HepG2 (cell line): ENCODE data around the gene ALDOA. TPM values are rescaled to one million over a fixed set of nuclear protein-coding genes. Genes with fewer than 3 reads are reported as not detected.

Experiments
- ADNP ChIP-seq: sonication (generic); formaldehyde crosslinking; IDR thresholded peaks from 2 replicates; pipeline ENCODE4 v1.4.0; 2020; ENCODE audit warnings: missing genetic modification reagents
- EZH2 ChIP-seq: conservative IDR thresholded peaks from 2 replicates; pipeline ENCODE4 v1.6.1; 2012; ENCODE audit warnings: mild to moderate bottlenecking, low read depth, low read length, moderate library complexity
- KAT8 ChIP-seq: IDR thresholded peaks from 2 replicates; pipeline ENCODE4 v1.6.1; 2016; ENCODE audit warnings: missing genetic modification reagents, missing compliant biosample characterization
- KLF16 ChIP-seq, 2 experiments: sonication (generic) in 1 of 2; formaldehyde crosslinking in 1 of 2; IDR thresholded peaks; 2 replicates each; pipeline versions ENCODE4 v1.6.1 to v1.8.0; 2016 to 2023; ENCODE audit warnings: missing genetic modification reagents in 2 of 2, missing compliant biosample characterization in 1 of 2
- MAF1 ChIP-seq: sonication (generic); formaldehyde crosslinking; IDR thresholded peaks from 2 replicates; pipeline ENCODE4 v1.5.0; 2020; ENCODE audit warnings: missing genetic modification reagents, borderline replicate concordance
- NPAS2 ChIP-seq: sonication (generic); formaldehyde crosslinking; IDR thresholded peaks from 2 replicates; pipeline ENCODE4 v1.8.0; 2022; ENCODE audit warnings: mild to moderate bottlenecking, missing genetic modification reagents, borderline replicate concordance
- NR1H2 ChIP-seq: sonication (generic); formaldehyde crosslinking; IDR thresholded peaks from 2 replicates; pipeline ENCODE4 v1.8.1; 2022; ENCODE audit warnings: low read depth, missing genetic modification reagents, borderline replicate concordance
- PHF20 ChIP-seq: sonication (generic); formaldehyde crosslinking; IDR thresholded peaks from 2 replicates; pipeline ENCODE4 v1.5.0; 2020; ENCODE audit warnings: mild to moderate bottlenecking, missing genetic modification reagents
- SRSF1 ChIP-seq: fragments of 200-400 bp; formaldehyde crosslinking; optimal IDR thresholded peaks from 2 replicates; pipeline ENCODE3; 2017; ENCODE audit warnings: mild to moderate bottlenecking, low read depth, low read length, moderate library complexity
- TBP ChIP-seq: sonication (generic); formaldehyde crosslinking; IDR thresholded peaks from 2 replicates; pipeline ENCODE4 v1.5.0; 2020; ENCODE audit warnings: missing genetic modification reagents
- ZMYM4 ChIP-seq: sonication (generic); formaldehyde crosslinking; IDR thresholded peaks from 2 replicates; pipeline ENCODE4 v1.8.1; 2023; ENCODE audit warnings: mild to moderate bottlenecking, missing genetic modification reagents
- ZNF235 ChIP-seq: sonication (generic); formaldehyde crosslinking; IDR thresholded peaks from 2 replicates; pipeline ENCODE4 v1.8.1; 2023; ENCODE audit warnings: mild to moderate bottlenecking, missing genetic modification reagents, borderline replicate concordance
- ZNF33B ChIP-seq: sonication (generic); formaldehyde crosslinking; IDR thresholded peaks from 2 replicates; pipeline ENCODE4 v1.5.1; 2020; ENCODE audit warnings: mild to moderate bottlenecking, missing genetic modification reagents
- ZNF530 ChIP-seq: sonication (generic); formaldehyde crosslinking; IDR thresholded peaks from 2 replicates; pipeline ENCODE4 v1.5.0; 2020; ENCODE audit warnings: low read depth, mild to moderate bottlenecking, missing genetic modification reagents
- ZNF776 ChIP-seq: sonication (generic); formaldehyde crosslinking; IDR thresholded peaks from 2 replicates; pipeline ENCODE4 v1.4.0; 2020; ENCODE audit warnings: mild to moderate bottlenecking, missing genetic modification reagents
- polyA plus RNA-seq, 8 experiments: library from polyadenylated mRNA; depleted of rRNA in 3 of 8; stranded (reverse) in 7 of 8; unstranded in 1 of 8; fragments of >200 nt; fragmentation: Illumina TruSeq in 4 of 8; extraction: Trizol in 4 of 8; gene quantifications; 2 replicates each; pipeline versions ENCODE4 v1.2.1 to v1.2.3, GENCODE V29; 2011 to 2016; ENCODE audit warnings: low read depth in 4 of 8, missing spikeins in 1 of 8, mixed read lengths in 1 of 8; ENCODE audit not compliant: insufficient read depth in 1 of 8
- total RNA-seq, 5 experiments: library from RNA; depleted of rRNA; stranded (reverse); fragments of >200 nt; fragmentation: Illumina TruSeq; extraction: Trizol; gene quantifications; 2 replicates each; pipeline ENCODE4 v1.2.3, GENCODE V29; 2016; ENCODE audit warnings: low read depth in 1 of 5
- TF ChIP-seq, protein P1 (sequence below): sonication (generic); formaldehyde crosslinking; IDR thresholded peaks from 2 replicates; pipeline ENCODE4 v1.8.1; 2023; ENCODE audit warnings: mild to moderate bottlenecking, missing genetic modification reagents
- TF ChIP-seq, protein P2 (sequence below): sonication (generic); formaldehyde crosslinking; IDR thresholded peaks from 2 replicates; pipeline ENCODE4 v1.8.1; 2022; ENCODE audit warnings: mild to moderate bottlenecking, missing genetic modification reagents
- TF ChIP-seq, protein P3 (sequence below): sonication (generic); formaldehyde crosslinking; IDR thresholded peaks from 2 replicates; pipeline ENCODE4 v1.4.0; 2020; ENCODE audit warnings: missing genetic modification reagents, borderline replicate concordance
- TF ChIP-seq, protein P4 (sequence below): fragments of 450-650 bp; IDR thresholded peaks from 2 replicates; pipeline ENCODE4 v1.6.1; 2016
- TF ChIP-seq, protein P5 (sequence below): sonication (generic); formaldehyde crosslinking; IDR thresholded peaks from 2 replicates; pipeline ENCODE4 v1.8.1; 2023; ENCODE audit warnings: mild to moderate bottlenecking, missing genetic modification reagents, borderline replicate concordance

The ALDOA gene
- total and polyA plus RNA-seq, 2 of the 13 experiments (the other 11 are each of a cell fraction or from before 2014, with no cell fraction given), result 925 to 1,884 TPM

DNA sequence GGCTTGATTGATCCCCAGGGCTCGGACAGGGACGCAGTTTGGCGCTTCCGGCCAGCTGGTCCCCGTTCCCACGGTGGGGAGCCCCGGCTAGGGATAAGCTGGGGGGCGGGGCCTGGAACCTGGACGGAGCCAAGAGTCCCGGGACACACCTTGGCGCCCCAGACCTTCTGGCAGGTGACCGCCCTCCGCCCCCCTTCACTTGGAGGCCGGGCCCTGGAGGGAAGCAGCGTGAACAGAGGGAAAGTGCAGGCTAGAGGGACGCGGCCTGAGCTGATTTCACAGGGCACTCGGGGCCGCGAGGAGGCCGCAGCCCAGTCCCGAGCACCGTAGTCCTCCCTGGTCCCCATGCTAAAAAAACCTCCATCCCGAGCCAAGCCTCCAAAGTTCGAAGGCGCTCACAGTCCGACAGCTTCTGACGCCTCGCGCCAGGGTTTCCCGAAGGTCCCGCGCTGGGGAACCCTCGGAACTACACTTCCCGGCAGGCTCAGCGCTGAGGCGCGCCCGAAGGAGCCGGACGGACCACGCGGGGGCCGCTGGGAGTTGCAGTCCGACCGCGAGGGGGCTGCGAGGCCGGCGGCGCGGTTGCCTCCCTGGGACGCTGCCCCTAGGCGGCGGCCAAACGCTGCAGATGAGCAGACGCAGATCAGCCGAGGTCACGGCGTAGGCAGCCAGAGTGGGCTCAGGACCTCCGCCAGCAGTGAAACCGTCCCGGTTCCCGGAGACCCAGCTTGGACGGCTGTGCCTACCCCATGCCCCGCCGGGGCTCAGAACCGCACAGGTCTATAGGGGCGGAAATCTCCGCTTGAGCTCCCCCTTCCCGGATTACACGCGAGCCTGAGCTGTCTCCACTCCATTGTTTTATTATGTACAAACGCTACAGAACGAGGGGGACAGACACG lies 26.2 kb downstream of the ALDOA start, which contains the start of gene TBX6 (continued):
- TF ChIP-seq, protein P1, sequence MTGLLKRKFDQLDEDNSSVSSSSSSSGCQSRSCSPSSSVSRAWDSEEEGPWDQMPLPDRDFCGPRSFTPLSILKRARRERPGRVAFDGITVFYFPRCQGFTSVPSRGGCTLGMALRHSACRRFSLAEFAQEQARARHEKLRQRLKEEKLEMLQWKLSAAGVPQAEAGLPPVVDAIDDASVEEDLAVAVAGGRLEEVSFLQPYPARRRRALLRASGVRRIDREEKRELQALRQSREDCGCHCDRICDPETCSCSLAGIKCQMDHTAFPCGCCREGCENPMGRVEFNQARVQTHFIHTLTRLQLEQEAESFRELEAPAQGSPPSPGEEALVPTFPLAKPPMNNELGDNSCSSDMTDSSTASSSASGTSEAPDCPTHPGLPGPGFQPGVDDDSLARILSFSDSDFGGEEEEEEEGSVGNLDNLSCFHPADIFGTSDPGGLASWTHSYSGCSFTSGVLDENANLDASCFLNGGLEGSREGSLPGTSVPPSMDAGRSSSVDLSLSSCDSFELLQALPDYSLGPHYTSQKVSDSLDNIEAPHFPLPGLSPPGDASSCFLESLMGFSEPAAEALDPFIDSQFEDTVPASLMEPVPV (CRISPR knock-in tag), result peak; percentile 39
- TF ChIP-seq, protein P2, sequence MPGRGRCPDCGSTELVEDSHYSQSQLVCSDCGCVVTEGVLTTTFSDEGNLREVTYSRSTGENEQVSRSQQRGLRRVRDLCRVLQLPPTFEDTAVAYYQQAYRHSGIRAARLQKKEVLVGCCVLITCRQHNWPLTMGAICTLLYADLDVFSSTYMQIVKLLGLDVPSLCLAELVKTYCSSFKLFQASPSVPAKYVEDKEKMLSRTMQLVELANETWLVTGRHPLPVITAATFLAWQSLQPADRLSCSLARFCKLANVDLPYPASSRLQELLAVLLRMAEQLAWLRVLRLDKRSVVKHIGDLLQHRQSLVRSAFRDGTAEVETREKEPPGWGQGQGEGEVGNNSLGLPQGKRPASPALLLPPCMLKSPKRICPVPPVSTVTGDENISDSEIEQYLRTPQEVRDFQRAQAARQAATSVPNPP (CRISPR knock-in tag), result no peak
- TF ChIP-seq, protein P3, sequence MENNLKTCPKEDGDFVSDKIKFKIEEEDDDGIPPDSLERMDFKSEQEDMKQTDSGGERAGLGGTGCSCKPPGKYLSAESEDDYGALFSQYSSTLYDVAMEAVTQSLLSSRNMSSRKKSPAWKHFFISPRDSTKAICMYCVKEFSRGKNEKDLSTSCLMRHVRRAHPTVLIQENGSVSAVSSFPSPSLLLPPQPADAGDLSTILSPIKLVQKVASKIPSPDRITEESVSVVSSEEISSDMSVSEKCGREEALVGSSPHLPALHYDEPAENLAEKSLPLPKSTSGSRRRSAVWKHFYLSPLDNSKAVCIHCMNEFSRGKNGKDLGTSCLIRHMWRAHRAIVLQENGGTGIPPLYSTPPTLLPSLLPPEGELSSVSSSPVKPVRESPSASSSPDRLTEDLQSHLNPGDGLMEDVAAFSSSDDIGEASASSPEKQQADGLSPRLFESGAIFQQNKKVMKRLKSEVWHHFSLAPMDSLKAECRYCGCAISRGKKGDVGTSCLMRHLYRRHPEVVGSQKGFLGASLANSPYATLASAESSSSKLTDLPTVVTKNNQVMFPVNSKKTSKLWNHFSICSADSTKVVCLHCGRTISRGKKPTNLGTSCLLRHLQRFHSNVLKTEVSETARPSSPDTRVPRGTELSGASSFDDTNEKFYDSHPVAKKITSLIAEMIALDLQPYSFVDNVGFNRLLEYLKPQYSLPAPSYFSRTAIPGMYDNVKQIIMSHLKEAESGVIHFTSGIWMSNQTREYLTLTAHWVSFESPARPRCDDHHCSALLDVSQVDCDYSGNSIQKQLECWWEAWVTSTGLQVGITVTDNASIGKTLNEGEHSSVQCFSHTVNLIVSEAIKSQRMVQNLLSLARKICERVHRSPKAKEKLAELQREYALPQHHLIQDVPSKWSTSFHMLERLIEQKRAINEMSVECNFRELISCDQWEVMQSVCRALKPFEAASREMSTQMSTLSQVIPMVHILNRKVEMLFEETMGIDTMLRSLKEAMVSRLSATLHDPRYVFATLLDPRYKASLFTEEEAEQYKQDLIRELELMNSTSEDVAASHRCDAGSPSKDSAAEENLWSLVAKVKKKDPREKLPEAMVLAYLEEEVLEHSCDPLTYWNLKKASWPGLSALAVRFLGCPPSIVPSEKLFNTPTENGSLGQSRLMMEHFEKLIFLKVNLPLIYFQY (CRISPR knock-in tag), result no peak; the same call in 1 of the 2 replicates
- TF ChIP-seq ADNP, result no peak
- no peak for TF ChIP-seq ZNF530 (CRISPR knock-in tag)
- no peak; the same call in 1 of the 2 replicates for TF ChIP-seq ZNF235
- 0 out of 2 replicates have a peak, but pooled peaks have one; percentile 68 for TF ChIP-seq NPAS2 (CRISPR knock-in tag)
- no peak; the same call in 1 of the 2 replicates for TF ChIP-seq PHF20 (CRISPR knock-in tag)
- peak; percentile 79 for TF ChIP-seq KAT8
- TF ChIP-seq EZH2, result no peak
- TF ChIP-seq ZMYM4, result peak; percentile 75; the same call in 1 of the 2 replicates
- no peak for TF ChIP-seq ZNF33B (CRISPR knock-in tag)
- TF ChIP-seq SRSF1, result peak; percentile 93
- no peak for TF ChIP-seq NR1H2 (CRISPR knock-in tag)
- TF ChIP-seq, protein P4, sequence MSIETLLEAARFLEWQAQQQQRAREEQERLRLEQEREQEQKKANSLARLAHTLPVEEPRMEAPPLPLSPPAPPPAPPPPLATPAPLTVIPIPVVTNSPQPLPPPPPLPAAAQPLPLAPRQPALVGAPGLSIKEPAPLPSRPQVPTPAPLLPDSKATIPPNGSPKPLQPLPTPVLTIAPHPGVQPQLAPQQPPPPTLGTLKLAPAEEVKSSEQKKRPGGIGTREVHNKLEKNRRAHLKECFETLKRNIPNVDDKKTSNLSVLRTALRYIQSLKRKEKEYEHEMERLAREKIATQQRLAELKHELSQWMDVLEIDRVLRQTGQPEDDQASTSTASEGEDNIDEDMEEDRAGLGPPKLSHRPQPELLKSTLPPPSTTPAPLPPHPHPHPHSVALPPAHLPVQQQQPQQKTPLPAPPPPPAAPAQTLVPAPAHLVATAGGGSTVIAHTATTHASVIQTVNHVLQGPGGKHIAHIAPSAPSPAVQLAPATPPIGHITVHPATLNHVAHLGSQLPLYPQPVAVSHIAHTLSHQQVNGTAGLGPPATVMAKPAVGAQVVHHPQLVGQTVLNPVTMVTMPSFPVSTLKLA, result no peak
- TF ChIP-seq, protein P5, sequence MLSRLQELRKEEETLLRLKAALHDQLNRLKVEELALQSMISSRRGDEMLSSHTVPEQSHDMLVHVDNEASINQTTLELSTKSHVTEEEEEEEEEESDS, result no peak
- TF ChIP-seq ZNF776 (CRISPR knock-in tag), result no peak; the same call in 1 of the 2 replicates
- peak; percentile 100 for TF ChIP-seq TBP (CRISPR knock-in tag)
- TF ChIP-seq KLF16 (CRISPR knock-in tag; IDR thresholded peaks at IDR 0.05), result peak in 1 of 2 experiments; percentile 37; a peak in 1 of 4 replicates
- 0 out of 2 replicates have a peak, but pooled peaks have one; percentile 65 for TF ChIP-seq MAF1 (CRISPR knock-in tag)
